DND-41 (cell line): Measurements from ENCODE around the gene OR7G1.

Experiments used
- EZH2 ChIP-seq: IDR thresholded peaks from 3 replicates; pipeline ENCODE4 v1.6.1; 2012; ENCODE audit warnings: borderline replicate concordance, low read depth, mild to moderate bottlenecking, moderate library complexity, low read length, inconsistent platforms; ENCODE audit not compliant: severe bottlenecking
- TF ChIP-seq, protein P1 (sequence below): IDR thresholded peaks from 2 replicates; pipeline ENCODE4 v1.5.1; 2012; ENCODE audit warnings: borderline replicate concordance, low read length, moderate library complexity, mild to moderate bottlenecking; ENCODE audit not compliant: poor library complexity, severe bottlenecking; ENCODE audit errors: extremely low read depth

DNA sequence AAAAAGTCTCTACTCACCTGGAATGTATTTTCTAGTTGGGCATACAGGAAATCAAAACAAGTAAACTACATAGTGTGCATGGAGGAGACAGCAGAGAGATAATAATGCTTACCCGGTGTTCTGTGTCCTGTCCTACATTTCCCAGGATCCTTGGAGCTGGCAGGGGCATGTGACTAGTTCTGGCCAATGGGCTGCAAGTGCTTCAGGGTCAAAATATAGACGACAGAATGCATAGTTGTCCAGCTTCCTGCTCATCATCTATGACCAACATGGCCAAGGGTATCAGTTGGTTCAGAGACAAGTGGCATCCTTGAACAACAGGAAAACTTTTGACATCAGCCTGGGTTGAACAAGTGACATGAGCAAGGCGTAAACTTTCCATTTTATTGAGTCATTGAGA lies 33.1 kb upstream of the OR7G1 start:
- TF ChIP-seq, protein P1, sequence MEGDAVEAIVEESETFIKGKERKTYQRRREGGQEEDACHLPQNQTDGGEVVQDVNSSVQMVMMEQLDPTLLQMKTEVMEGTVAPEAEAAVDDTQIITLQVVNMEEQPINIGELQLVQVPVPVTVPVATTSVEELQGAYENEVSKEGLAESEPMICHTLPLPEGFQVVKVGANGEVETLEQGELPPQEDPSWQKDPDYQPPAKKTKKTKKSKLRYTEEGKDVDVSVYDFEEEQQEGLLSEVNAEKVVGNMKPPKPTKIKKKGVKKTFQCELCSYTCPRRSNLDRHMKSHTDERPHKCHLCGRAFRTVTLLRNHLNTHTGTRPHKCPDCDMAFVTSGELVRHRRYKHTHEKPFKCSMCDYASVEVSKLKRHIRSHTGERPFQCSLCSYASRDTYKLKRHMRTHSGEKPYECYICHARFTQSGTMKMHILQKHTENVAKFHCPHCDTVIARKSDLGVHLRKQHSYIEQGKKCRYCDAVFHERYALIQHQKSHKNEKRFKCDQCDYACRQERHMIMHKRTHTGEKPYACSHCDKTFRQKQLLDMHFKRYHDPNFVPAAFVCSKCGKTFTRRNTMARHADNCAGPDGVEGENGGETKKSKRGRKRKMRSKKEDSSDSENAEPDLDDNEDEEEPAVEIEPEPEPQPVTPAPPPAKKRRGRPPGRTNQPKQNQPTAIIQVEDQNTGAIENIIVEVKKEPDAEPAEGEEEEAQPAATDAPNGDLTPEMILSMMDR: no peak
- TF ChIP-seq EZH2: no peak
